Measurements from ENCODE around the gene LMBRD1. TPM values are rescaled to one million over a fixed set of nuclear protein-coding genes. Genes with fewer than 3 reads are reported as not detected.
"Not testable (repeated sequence)": the region's sequence is repeated elsewhere in the genome, so short reads cannot be mapped to it uniquely, and the experiment has no call there.

Gene LMBRD1
- total RNA-seq, 1 donor from 2014 or later: 44.1 TPM

- DNase-seq (ENCODE audit: low spot score): no peak
These were observed 40.4 kb downstream of the LMBRD1 start for GRCh38 chr6:69756366-69756765.

GRCh38 chr6:69735027-69735426, 61.8 kb downstream of the LMBRD1 start:
- DNase-seq (ENCODE audit: low spot score): no peak

- peak; percentile 47 for DNase-seq (ENCODE audit: low spot score)
These were observed 64.2 kb downstream of the LMBRD1 start for GRCh38 chr6:69732640-69733039.

GRCh38 chr6:69732045-69732444, 64.8 kb downstream of the LMBRD1 start:
- DNase-seq (ENCODE audit: low spot score): no peak

- DNase-seq (ENCODE audit: low spot score): no peak
These were observed 66.8 kb downstream of the LMBRD1 start for GRCh38 chr6:69729870-69730449.

- no peak for DNase-seq (ENCODE audit: low spot score)
These were observed 74.1 kb downstream of the LMBRD1 start for GRCh38 chr6:69722683-69723082.

- DNase-seq (ENCODE audit: low spot score): peak; percentile 30
These were observed 77.1 kb downstream of the LMBRD1 start for GRCh38 chr6:69719602-69720193.

DNA sequence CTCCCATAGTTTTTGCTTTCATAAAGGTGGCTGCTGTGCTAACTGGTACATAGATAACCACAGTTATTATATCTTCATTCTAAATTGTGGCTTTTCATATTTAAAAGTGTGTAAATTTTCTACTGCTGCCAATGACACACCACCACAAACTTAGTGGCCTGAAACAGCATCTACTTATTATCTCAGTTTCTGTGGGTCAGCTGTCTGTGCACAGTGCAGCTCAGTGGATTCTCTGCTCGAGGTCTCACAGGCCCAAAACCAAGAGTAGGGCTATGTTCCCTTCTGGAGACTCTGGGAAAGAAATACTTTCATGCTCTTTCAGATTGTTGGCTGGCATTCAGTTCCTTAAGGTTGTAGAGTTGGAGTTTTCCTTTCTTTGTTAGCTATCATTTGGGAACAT, 90.1 kb downstream of the LMBRD1 start:
- DNase-seq (ENCODE audit: low spot score): no peak

DNA sequence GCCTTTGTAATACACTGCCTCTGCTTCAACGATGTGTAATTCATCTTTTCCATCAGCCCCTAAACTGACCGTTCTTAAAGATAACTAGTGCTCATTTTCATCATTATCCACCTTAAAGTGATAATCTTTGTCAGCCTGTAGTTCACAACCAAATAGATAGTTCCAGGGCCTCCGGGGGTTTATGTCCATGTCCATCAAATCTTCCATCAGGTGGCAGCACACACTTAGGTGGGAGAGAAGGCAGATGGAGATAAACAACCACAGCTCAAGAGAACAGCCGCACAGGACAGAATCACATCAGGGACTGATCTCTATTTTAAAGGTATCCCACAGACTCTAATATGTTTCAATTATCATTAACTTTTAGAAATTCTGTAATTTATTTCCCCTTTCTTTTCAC, 90.9 kb downstream of the LMBRD1 start:
- no peak for DNase-seq (ENCODE audit: low spot score)

- DNase-seq (ENCODE audit: low spot score): no peak
These were observed 91.9 kb downstream of the LMBRD1 start for GRCh38 chr6:69704916-69705315.

GRCh38 chr6:69699655-69700054, 97.2 kb downstream of the LMBRD1 start:
- no peak for DNase-seq (ENCODE audit: low spot score)

- no peak for DNase-seq (ENCODE audit: low spot score)
These were observed 100.5 kb downstream of the LMBRD1 start for GRCh38 chr6:69696273-69696672.

- DNase-seq (ENCODE audit: low spot score): no peak
These were observed 103.0 kb downstream of the LMBRD1 start for GRCh38 chr6:69693762-69694161.

GRCh38 chr6:69690986-69691385, 105.8 kb downstream of the LMBRD1 start:
- DNase-seq (ENCODE audit: low spot score): no peak

GRCh38 chr6:69680302-69680701, 116.5 kb downstream of the LMBRD1 start:
- no peak for DNase-seq (ENCODE audit: low spot score)

GRCh38 chr6:69673298-69673697, 123.5 kb downstream of the LMBRD1 start:
- DNase-seq (ENCODE audit: low spot score): peak; percentile 42

- DNase-seq (ENCODE audit: low spot score): no peak
These were observed 127.9 kb downstream of the LMBRD1 start for GRCh38 chr6:69668916-69669315.

- not testable (repeated sequence) for DNase-seq (ENCODE audit: low spot score)
These were observed 130.0 kb downstream of the LMBRD1 start for GRCh38 chr6:69666779-69667178.

DNA sequence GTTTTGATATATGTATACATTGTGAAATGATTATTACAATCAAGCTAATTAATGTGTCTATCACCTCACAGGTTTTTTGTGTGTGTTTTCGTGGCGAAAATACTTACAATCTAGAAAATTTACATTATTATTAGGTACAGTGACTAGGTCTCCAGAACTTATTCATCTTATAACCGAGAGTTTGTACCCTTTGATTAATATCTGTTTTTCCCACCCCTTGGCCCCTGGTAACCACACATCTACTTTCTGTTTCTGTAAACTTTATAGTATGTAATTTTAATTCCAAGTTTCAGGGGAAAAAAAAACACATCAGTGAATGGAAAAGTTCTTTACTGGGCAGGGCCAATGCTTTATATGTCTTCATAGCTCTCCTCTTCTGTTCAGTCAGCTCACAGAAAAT, 131.4 kb downstream of the LMBRD1 start:
- no peak for DNase-seq (ENCODE audit: low spot score)

- DNase-seq (ENCODE audit: low spot score): no peak
These were observed 132.3 kb downstream of the LMBRD1 start for GRCh38 chr6:69664551-69664950.

DNA sequence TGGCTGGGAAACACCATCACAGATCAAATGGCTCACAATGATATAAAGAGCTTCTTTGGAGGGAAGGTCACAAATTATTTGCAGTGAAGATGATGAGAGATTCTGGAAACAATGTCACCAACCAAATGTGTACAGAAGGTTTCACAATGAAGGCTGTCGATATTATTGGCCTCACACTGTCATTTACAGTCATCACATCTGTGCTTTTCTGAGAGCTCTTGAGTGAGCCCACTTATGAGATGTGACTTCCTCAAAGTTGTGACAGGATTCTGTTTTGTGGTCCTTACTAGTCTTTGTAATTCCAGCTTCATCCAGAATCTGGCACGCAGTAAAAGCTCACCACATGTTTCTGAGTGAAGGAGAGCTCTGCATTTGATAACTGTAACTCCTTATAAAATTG, 133.6 kb downstream of the LMBRD1 start:
- DNase-seq (ENCODE audit: low spot score): no peak

- no peak for DNase-seq (ENCODE audit: low spot score)
These were observed 146.1 kb downstream of the LMBRD1 start for GRCh38 chr6:69650703-69651102.

DNA sequence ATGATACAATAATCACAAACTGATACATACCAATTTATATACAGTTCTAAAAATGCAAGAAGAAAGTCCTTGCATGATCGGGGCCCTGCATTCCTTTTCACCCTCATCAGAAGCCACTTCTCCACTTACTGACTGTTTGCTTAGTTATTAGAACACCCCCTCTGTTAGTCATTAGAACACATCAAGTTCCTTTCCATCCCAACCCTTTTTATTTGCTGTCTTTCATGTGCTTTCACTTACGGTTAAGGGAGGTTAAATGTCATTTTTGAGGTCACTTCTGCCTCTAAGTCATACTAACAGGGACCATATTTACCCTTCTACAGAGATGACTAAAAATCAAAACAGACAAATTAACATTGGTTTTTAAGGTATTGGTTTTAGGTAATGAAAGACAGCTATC, 149.1 kb downstream of the LMBRD1 start:
- DNase-seq (ENCODE audit: low spot score): no peak

GRCh38 chr6:69643688-69644087, 153.1 kb downstream of the LMBRD1 start:
- DNase-seq (ENCODE audit: low spot score): no peak
